Stromal cell of bone marrow (primary cell): ENCODE results near the gene ZNF567.

Source experiments
- DNase-seq: peaks from one replicate; pipeline ENCODE4 v3.0.0-alpha.2; 2012; ENCODE audit warnings: low read depth

ZNF567 gene

DNA sequence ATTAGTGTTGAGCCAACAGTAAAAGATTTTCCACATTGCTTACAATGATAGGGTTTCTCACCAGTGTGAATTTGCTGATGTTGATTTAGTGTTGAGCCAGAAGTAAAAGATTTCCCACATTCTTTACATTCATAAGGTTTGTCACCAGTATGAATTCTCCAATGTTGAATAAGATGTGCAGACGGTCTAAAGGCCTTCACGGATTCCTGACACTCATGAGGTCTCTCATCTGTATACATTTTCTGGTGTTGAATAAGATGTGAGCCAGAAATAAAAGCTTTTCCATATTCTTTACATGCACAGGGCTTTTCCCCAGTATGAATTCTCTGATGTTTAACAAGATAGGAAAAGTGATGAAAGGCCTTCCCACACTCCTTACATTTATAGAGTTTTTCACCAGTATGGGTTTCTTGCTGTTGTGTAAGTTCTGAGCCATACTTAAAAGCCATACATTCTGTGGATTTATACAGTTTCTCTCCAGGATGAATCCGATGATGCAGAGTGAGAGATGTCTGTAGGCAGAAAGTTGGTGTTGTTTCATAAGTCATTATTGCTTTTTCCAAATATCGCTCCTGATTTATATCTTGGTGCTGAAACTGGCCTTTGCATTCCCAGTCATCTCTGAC, 62.8 kb downstream of the ZNF567 start:
- no peak for DNase-seq
